NCI-H2227 (cell line): Measurements from ENCODE around the gene SUGP2.
A peak's percentile ranks its signal among the peaks of the same experiment; 100 is the strongest.

ENCODE experiments used
- DNase-seq: peaks from one replicate; lab custom pipeline; 2025; ENCODE audit not compliant: unreplicated experiment; lab: John Stamatoyannopoulos, UW

The SUGP2 gene

DNA sequence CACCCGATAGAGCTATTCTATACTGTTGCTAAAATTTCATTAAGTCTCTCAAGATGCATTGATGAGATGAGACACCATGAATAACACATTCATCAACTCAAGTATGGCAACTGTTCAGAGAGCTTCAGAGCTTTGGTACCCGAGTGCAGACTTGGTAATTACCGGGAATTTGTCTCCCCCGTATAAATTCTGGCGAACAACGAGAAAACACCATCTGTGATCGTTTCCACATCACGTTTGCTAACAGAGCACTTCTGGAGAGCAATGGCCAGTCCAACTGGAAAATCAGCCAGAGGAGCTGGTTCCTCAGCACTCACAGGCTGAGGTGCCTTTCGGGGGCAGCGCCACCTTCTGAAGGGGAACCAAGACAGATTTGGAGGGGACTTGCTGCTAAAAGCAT, 40.2 kb downstream of the SUGP2 start:
- peak; percentile 40 for DNase-seq

DNA sequence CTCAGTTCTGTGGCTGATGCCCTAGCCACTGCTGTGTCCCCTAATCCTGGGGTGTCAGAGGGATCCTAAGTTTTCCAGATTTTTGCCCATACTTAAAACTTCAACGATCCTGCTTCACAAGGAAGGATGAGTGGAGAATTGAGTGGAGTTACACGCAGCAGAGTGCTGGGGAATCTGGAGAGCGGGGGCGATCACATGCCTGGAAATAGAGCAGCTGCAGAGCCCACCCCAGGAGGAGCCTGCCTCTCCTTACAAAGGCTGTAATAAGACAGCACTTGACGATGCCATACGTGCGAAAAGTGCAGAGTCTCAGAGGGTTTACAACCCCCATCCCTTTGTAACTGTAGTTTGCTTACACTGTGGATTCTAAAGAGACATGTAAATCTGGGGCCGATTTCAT, 40.6 kb downstream of the SUGP2 start:
- peak; percentile 58 for DNase-seq

DNA sequence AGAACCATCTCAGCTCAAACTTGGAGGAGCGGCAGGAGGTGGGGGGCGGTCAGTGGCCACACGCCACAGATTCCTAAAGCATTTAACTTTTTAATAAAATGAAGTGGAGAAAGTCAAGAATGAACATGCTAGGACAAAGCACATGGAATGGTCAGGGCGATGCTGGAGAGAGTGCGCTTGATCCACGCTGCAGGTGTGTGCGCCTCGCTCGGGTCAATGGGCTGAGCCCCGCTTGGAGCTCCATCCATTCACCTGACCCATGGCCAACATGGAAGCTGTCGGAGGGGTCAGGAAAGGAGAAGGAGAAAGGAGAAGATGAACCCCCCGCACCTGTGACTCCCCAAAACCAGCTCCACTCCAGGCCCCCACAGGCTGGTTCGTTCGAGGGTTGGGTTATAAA, 41.8 kb downstream of the SUGP2 start:
- no peak for DNase-seq

DNA sequence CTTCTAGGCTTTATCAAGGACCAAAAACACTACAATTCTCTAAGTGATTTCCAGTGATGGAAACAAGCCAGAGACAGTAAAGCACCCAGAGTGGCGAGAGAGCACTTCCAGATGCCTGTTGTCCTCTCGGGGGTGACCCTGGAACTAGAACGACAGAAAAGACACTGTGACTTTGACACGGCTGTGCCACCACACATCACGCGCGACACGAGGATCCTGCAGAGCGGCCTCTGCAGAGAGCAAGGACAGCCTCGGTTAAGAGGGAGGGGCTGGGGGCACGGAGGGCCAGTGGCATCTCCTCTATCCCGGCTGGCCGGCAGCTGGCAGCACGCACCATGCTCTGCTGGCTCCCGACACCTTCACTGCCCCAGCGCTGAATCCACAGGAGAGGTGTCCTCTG, 42.3 kb downstream of the SUGP2 start:
- no peak for DNase-seq

DNA sequence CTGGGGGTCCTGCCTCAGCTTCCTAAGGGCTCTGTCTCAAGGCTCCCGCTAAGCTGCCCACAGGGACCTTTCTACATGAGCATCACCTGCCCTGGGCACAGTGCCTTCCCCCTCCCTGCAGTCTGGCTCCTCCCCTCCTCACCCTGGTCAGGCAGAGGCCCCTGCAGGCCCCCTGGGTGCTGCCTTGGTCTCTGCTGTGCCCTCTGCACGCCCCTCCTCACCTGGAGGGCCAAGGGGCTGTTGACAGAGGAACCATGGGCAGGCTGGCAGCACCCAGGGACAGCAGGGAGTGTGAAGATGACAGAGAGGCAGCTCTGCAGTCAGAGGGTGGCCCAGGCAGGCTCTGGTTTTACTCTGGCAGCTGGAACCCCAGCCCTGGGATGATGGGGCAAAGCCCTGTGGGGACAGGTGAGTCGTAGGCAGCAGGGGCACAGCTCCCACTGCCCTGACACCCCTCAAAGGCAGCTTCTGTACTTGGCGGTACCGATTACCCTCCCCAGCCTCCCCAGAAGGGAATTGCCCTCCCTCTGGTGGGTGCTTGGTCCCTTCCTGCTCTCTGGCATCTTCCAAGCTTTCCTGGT, 43.1 kb downstream of the SUGP2 start:
- DNase-seq = no peak

DNA sequence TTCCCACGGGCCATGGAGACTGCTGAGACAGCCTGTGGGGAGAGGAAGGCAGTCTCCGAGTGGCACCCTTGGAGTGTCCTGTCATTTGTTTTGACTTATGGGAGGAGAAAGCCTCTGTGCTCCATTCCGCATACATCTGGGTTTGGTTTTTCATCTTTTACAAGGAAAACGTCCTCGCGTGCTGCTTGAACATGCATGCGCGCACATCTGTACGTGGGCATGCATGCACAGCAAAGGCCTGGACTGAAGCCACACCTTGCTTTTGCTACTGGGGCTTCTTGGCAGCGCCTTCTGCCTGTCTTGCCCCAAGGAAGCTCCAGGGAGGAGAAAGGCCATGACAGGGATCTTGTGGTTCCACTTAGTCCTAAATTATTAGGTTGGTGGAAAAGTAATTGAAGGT, 44.0 kb downstream of the SUGP2 start:
- DNase-seq = no peak

DNA sequence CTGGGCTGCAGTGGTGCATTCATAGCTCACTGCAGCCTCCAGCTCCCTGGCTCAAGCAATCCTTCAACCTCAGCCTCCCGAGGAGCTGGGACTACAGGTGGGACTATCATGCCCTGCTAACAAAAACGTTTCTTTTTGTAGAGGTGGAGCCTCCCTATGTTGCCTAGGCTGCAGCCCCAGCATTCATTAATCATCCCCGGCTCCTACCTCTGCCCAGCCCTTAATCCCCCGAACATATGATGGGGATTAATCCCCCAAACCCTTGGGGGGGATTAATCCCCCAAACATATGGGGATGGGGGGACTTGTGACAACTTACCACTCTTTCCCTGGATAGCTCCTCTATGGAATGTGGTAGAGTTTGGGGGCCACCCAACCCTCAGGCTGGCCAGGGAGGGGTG, 45.9 kb downstream of the SUGP2 start:
- no peak for DNase-seq

DNA sequence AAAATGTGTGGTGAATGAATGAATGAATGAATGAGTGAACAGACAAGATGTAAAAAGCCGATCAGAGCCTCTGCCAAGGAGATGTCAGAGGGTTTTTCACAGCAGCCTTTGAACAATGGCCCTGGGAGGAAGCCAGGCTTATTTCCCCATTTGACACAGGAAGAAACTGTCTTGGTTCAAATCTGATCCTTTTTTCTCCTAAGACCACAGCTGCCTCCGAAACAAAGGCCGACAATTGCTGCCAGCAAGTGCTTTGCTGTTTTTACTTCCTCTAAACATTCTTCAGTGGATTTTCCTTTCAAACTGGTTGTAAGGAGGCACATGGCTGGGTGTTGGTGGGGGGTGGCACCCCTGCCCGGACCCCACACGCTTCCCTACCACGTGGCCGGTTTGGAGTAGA, 48.1 kb downstream of the SUGP2 start:
- no peak for DNase-seq

DNA sequence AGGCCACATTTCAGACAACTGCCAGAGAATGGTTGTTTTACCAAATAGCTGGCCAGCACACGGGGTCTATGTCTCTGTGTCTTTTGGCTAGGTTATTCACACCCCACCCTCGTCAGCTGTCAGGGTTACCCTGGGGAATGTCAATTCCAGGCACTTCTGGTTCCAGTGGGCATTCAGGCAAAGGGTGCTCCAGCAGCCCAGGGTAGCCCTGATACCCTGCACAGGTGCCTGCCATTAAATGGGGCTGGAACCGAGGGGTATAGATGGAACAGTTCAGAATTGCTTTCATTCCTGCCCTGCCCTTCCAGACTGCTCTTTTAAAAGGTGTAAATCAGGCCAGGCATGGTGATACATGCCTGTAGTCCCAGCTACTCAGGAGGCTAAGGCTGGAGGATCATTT, 49.1 kb downstream of the SUGP2 start:
- no peak for DNase-seq

GRCh38 chr19:18982669-18983068, 50.6 kb downstream of the SUGP2 start:
- DNase-seq = no peak

GRCh38 chr19:18980432-18981020, 52.8 kb downstream of the SUGP2 start:
- no peak for DNase-seq

GRCh38 chr19:18978616-18979015, 54.7 kb downstream of the SUGP2 start:
- no peak for DNase-seq

GRCh38 chr19:18975869-18976268, 57.4 kb downstream of the SUGP2 start:
- no peak for DNase-seq

DNA sequence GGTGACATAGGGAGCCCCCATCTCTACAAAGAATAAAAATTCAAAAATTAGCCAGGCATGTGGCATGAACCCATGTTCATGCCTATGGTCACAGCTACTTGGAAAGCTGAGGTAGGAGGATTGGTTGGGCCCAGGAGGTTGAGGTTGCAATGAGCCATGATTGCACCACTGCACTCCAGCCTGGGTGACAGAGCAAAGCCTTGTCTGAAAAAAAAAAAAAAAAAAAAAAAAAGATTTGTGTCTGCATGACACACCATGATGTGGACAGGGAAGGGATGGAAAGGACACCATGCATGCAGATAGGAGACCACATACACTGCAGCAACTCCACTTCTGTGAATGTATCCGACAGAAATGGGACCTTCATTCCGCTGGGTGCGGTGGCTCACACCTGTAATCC, 58.3 kb downstream of the SUGP2 start:
- no peak for DNase-seq

DNA sequence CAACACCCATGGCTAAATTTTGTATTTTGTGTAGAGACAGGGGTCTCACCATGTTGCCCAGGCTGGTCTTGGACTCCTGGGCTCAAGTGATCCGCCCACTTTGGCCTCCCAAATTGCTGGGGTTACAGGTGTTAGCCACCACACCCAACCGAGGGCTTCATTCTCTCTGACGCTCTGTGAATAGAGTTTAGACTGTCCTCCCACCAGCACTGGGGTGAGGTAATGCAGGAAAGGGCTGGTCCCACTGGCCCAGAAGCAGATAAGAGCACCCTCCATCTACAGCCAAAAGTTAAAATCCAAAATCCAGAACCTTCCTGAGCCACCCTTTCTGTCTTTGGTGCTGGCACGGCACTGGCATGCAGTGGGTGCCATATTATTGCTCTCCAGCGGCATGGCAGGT, 60.5 kb downstream of the SUGP2 start:
- DNase-seq = no peak

DNA sequence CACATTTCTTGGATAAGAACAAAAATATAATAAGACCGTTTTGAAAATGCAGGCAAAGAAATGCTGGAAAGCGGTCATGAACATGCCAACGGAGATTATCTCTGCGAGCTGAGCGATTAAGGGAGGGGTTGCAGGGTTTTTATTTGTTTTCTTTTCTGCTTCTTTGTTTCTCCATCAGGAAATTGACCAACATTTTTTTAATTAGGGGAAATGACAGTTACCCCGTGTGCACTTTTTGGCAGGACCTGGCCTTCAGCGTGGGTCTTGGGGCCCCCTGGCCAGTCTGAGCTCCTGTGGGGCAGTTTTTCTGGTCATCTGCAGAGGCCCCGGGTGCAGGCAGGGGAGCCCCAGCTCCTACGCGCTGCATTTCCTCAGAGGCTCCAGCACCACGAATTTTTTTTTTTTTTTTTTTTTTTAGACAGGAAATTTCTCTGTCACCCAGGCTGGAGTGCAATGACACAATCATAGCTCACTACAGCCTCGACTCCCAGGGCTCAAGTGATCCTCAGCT, 61.0 kb downstream of the SUGP2 start:
- no peak for DNase-seq

DNA sequence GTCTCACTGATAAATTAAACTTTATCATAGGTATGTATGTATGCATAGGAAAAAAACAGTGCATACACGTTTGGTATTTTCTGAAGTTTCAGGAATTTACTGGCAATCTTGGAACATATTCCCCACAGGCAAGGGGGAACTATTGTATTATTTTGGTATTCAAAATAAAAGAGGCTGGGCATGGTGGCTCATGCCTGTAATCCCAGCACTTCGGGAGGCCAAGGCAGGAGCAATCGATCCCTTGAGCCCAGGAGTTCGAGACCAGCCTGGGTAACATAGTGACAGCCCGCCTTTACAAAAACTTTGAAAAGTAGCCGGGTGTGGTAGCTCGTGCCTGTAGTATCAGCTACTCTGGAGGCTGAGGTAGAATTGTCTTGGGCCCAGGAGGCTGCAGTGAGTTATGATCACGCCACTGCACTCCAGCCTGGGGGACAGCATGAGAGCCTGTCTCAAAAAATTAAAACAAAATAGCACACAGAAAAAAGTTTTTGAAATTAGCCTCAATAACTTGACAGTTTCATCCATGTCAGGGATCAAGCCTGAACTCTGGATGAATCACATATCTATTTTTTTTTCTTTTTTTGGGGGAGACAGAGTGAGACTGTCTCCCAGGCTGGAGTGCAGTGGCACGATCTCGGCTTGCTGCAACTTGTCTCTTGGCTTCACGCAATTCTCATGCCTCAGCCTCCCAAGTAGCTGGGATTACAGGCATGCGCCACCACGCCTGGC, 63.2 kb downstream of the SUGP2 start:
- no peak for DNase-seq

DNA sequence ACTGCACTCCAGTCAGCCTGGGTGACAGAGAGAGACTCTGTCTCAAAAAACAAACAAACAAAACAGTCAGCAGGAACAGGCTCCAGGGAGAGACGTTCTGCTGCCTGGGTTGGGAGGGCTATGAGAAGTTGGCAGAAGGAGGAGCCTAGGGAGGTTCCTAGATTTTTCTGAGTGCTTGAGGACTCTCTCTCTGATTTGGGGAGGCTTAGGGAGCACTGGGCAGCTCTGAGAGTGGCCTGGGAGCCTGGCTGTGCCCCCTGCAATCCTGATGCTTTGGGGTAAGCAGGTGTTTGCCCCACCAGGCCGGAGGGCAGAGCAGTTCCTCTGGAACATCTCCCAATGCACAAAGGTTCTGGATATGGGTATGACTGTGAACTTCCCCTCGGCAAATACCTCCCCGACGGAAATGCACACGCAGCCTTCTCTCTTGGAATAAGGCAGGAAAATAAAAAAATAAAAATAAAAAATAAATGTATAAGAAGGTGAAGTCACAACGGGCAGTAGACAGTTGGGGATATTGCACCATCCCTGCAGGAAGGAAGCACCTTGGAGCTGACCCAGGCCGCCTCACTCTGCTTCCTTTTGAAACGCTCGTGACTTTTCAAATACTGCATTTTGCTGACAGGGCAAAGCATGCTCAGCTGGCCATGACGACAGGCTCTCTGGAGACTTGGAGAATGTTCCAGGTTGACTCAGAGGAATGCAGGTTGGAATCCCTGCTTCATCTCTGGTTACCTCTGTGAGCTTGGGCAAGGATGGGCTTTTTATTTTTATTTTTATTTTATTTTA, 65.8 kb downstream of the SUGP2 start:
- DNase-seq = no peak

- DNase-seq = no peak
Measured at GRCh38 chr19:18966307-18966706, 67.0 kb downstream of the SUGP2 start.

- DNase-seq = no peak
Measured at GRCh38 chr19:18964121-18964520, 69.2 kb downstream of the SUGP2 start.

- no peak for DNase-seq
Measured at GRCh38 chr19:18961767-18962620, 71.3 kb downstream of the SUGP2 start.
